Stimulated activated CD8-positive, alpha-beta memory T cell treated with anti-CD3 and anti-CD28 coated beads, Interleukin-7, amount 100 ng/mL, for 24 hours (primary cell): ENCODE results near the gene METTL27.
"Not testable (repeated sequence)": the region's sequence is repeated elsewhere in the genome, so short reads cannot be mapped to it uniquely, and the experiment has no call there.

Experiments
- DNase-seq: peaks from one replicate; pipeline ENCODE4 v3.0.0-alpha.2; 2020; ENCODE audit warnings: low read depth

METTL27 gene

DNA sequence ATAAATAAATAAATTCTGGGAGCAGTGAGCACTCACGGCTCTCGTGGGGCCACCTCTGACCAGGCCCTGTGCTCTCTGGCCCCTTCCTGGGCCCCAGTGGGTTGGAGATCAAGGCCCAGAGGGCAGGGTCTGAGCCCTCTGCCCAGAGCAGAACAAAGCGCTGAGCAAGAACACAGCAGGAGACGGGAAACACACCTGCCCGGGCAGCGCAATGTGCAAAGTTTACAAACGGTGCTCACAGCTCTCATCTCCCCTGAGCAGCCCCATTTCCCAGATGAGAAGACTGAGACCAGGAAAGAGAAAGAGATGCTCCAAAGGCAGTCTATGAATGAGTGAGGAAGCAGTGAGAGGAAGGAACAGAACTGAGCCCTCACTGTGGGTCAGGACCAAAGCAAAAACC lies 3.0 kb downstream of the METTL27 start:
- no peak for DNase-seq

DNA sequence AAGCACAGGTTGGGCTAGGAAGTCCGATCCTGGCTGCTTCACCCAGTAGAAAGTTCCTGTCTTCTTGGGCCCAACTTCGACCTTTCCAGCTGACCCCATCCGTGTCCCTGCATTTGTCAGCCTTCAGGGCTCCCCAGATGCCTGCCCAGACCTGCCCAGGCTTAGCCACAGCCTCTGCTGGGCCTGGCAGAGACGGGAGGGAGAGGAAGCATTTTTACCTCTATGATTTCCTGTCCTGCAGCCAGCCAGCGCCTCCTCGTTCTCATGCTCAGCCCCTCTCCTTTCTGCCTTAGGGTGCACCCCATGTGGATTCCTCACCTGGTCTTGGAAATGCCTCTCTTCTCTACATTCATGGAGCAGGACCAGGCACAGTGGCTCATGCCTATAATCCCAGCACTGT lies 3.7 kb downstream of the METTL27 start:
- DNase-seq: no peak

- DNase-seq: not testable (repeated sequence)
Observed at GRCh38 chr7:73837167-73837566, 5.1 kb downstream of the METTL27 start.

DNA sequence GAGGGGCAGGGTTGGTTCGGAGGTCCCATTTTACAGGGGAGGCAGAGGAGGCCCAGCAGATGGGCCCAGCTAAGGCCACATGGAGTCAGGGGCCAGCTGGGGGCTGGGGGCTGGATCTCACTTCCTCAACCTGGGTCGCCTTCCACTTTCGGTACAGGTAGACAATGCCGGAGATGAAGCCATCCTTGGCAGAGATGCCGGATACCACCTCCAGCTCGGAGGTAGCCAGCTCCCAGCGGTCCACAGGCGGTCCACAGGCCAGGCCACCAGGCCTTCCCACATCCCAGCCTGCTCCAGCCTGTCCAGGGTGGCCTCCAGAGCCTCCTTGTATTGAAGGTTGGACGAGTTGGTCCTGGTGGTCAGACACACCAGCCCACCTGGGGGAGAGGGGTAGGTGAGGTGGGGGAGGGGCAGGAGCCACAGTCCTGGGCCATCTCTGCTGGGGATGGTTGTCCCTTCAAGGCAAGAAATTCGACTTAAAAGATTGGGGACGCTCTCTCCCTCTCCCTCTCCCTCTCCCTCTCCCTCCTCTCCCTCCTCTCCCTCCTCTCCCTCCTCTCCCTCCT lies 7.6 kb downstream of the METTL27 start:
- no peak for DNase-seq

DNA sequence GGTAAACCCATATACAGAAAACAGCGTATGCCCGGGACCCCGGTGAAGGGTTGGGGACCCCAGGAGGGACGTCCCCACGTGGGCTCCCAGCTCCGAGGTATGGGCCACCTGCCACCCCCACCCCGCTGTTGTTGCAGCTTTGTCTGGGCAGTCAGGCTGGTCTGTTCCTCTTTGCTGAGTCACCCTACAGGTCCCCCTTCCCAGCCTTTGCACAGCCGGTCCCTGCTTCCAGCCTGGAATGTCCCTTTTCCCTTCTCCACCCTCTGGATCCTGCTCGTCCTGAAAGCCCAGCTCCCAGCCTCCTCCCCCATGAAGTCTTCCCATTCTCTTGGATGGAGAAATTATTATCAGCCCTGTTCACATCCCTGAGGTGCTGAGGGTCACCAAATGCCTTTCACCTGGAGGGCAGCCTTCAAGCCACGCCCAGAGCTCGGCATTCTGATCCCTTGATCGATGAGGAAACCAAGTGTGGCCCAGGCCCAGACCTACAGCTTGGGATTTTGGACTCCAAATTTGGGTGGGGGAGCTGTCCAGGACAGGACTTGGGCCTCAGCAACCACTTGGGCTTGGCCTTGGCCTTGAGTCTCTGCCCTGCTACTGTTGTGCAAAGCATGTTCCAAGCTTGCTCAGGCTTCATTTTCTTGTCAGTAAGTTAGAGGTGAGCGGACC lies 8.9 kb downstream of the METTL27 start:
- DNase-seq: no peak

DNA sequence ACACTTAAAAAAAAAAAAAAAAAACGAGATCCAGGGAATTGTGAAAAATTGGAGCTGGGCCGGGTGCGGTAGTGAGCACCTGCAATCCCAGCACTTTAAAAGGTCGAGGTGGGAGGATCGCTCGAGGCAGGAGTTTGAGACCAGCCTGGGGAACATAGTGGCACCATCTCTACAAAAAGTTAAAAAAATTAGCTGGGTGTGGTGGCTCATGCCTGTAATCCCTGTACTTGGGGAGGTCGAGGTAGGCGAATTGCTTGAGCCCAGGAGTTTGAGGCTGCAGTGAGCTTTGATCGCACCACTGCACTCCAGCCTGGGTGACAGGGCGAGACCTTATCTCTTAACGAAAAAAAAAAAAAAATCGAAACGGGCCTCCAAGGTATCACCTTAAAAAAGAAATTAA lies 9.5 kb downstream of the METTL27 start:
- DNase-seq: no peak

- no peak for DNase-seq
Observed at GRCh38 chr7:73831834-73832651, 10.3 kb downstream of the METTL27 start.

DNA sequence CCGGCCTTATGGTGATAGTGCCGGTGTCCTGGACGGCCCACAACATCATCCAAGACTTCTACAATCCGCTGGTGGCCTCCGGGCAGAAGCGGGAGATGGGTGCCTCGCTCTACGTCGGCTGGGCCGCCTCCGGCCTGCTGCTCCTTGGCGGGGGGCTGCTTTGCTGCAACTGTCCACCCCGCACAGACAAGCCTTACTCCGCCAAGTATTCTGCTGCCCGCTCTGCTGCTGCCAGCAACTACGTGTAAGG lies 10.8 kb downstream of the METTL27 start:
- DNase-seq: no peak

- no peak for DNase-seq
Observed at GRCh38 chr7:73830681-73831583, 11.4 kb downstream of the METTL27 start, which contains the start of gene CLDN4. CLDN4 (plus strand) TSS chr7:73830996; CDS start chr7:73831202, 206 bp downstream.

DNA sequence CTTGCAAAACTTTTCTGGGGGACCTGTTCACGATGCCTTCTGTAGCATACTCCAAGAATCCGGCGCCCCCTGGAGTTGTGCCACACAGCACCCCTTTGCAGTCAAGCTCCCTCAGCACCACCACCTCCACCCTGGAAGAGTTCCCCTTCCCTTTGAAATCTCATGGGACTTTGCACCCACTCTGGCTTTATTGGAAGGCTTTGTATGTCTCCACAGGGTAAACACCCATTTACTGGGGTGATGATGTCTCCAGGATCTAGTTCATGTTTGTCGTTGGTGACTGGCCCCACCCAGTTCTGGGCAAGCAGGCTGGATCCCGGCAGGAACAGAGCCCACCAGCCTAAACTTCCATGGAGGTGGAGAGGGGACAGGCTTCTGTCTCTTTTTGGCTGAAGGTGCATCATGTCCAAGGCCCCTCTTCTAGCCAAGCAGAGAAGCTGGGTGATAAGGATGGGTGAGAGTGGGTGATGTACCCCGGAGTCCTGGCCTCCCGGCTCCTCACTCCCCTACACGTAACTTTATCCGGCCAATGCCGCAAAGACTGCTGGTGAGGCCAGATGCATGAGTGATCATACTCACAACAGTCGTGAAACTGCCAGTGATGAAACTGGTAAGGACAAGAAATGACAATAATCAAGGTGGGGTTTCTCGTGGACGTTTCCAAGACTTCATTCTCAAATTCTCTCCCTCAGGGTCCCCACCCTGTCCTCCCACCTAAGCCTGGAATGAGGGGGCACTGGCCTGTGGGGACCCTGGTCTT lies 12.2 kb downstream of the METTL27 start:
- no peak for DNase-seq

DNA sequence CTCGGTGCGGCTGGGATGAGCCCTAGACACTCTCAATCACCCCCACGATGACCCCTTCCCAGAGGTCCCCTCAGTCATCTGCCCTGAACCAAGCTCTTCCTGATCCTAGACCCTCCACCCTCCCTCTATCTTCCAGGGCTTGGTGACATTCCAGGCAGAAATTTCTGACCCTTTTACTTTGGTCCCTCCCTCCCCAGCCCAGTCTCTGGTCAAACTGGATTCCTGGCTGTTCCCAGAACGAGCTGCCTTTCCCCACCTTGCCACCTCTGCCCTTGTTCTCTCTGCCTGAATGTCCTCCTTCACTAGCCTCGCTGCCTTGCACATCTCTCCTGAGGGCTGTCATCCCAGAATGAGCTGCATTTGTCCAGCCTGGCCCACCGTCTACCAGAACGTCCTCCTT lies 12.8 kb downstream of the METTL27 start:
- DNase-seq: no peak

GRCh38 chr7:73828972-73829371 lies 13.3 kb downstream of the METTL27 start:
- DNase-seq: no peak

GRCh38 chr7:73828107-73828803 lies 14.1 kb downstream of the METTL27 start:
- no peak for DNase-seq

GRCh38 chr7:73827567-73828106 lies 14.7 kb downstream of the METTL27 start:
- no peak for DNase-seq

- DNase-seq: no peak
Observed at GRCh38 chr7:73824986-73825385, 17.3 kb downstream of the METTL27 start.

DNA sequence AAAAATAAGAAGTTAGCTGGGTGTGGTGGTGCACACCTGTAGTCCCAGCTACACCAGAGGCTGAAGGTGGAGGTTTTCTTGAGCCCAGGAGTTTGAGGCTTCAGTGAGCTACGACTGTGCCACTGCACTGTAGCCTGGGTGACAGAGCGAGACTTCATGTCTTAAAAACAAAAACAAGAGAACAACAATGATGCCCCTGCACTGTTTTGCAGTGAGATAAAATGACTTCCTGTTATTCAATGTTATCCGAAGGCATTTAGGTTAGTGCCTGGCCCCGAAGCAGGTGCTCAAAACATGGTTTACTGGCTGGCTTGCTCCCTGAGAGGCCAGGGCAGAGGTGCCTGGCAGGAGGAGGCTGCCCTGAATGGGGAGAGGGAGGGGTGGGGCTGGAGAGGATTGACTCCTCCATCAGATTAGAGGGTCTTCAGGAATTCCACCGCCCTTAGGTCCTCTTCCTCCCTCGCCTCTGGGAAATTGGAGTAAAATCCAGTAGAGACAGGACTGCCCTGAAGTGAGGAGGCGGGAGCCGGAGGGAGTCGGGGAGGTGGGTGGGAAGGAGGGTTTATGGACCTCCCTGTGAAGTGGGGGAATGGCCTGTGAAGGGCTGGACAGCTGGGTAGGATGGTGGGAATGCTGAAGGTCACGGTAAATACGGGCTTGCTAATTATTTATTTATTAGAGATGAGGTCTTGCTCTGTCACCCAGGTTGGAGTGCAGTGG lies 18.3 kb downstream of the METTL27 start:
- no peak for DNase-seq

DNA sequence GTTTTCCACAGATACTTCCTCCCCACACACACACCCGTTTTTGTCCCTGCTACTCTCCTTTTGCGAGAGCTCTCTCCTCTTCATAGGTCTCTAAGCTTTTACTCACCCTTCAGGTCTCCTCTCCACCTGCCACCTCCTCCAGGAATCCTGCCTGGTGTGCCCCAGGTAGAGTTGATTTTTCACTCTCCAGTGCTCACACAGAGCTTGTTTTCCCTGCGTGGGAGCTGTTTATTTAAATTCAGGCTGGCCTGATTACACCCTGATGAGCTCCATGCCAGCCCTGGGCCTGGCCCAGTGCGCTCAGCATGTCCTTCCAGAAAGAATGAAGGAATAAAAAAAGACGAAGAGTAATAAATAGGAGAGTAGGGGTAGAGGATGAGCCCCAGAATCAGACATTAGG lies 19.1 kb downstream of the METTL27 start:
- DNase-seq: no peak

DNA sequence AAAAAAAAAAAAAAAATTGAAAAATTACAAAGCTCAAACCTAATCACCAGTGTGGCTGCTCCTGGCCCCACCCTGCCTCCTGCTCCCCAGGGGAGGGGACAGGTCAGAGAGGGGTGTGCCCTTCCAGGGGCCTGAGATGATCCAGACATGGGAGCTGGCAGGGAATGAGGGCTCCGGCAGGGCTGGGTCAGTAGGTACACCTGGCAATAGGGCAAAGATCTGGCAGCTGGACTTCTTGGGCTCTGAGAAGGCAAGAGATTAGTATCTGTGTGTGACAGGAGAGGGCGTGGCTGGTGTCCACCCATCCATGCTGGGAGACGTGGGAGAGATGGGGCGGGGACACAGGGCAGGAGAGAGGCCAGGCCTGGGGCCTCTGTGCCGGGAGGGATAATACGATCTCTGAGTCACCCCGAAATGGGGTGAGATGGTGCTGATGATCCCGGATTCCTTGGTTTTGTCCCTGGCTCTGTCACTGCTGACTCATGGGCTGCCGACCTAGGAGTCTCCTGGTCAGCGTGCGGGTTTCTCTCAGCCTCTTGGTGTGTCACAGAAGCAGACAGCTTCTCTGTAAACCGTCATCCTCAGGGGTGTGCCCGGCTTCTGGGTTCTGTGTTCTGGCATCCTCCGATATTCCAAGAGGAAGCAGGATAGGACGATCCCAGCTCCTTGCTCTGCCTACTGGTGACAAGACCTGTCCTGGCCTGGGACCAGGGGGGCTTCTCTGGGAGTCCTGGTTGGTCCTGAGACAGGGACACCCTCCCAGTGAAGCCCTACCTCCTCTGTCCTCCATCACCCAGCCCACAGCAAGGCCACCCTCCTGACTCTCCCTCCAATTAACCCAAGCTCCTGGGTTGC lies 19.8 kb downstream of the METTL27 start:
- DNase-seq: no peak
